IMR-90 (cell line): ENCODE measurements around the gene SCFD1. TPM values are rescaled to one million over a fixed set of nuclear protein-coding genes. Genes with fewer than 3 reads are reported as not detected.

Experiments used
- ATAC-seq: fragments of 200-7000 bp; cut with Tn5 transposase; 2 replicates; pipeline ENCODE4 v1.9.1; 2020; ENCODE audit warnings: low read depth, mild to moderate bottlenecking, moderate library complexity
- BruUV-seq: library from RNA; stranded (reverse); fragments of 400-500 nt; replicated peaks from 2 replicates; lab custom pipeline; 2021; lab: Mats Ljungman, UMichigan
- CTCF ChIA-PET: fragments of 300-600 bp; formaldehyde crosslinking; extraction: SDS; loops from one replicate; lab custom pipeline; 2021; ENCODE audit warnings: antibody characterized with exemption; lab: Yijun Ruan, JAX
- POLR2A ChIA-PET: fragments of 300-600 bp; sonication (Branson Sonifier 250); formaldehyde crosslinking; loops from one replicate; lab custom pipeline; 2022; ENCODE audit warnings: antibody characterized with exemption; ENCODE audit not compliant: unreplicated experiment; lab: Charles Lee
- DNase-seq: peaks from one replicate; pipeline ENCODE4 v3.0.0; 2013
- H2AFZ ChIP-seq: replicated peaks from 2 replicates; pipeline ENCODE3; 2013; ENCODE audit warnings: low read length, mild to moderate bottlenecking; ENCODE audit not compliant: poor library complexity
- H2AK5ac ChIP-seq: 2 replicates; pipeline ENCODE4 v1.6.1; 2013; ENCODE audit warnings: low read depth, low read length, inconsistent platforms
- H2AK9ac ChIP-seq: replicated peaks from 2 replicates; pipeline ENCODE3; 2013; ENCODE audit warnings: mild to moderate bottlenecking, low read depth, low read length, moderate library complexity; ENCODE audit not compliant: poor library complexity
- H2BK120ac ChIP-seq: 2 replicates; pipeline ENCODE4 v1.6.1; 2013; ENCODE audit warnings: low read depth, low read length, inconsistent platforms
- H2BK15ac ChIP-seq: 3 replicates; pipeline ENCODE4 v1.6.1; 2013; ENCODE audit warnings: low read depth, low read length, inconsistent platforms
- H2BK20ac ChIP-seq: 2 replicates; pipeline ENCODE4 v1.6.1; 2013; ENCODE audit warnings: low read depth, mild to moderate bottlenecking, inconsistent platforms, low read length, moderate library complexity
- H2BK5ac ChIP-seq: 2 replicates; pipeline ENCODE4 v1.6.1; 2013; ENCODE audit warnings: mild to moderate bottlenecking, low read depth, low read length, inconsistent platforms; ENCODE audit not compliant: poor library complexity, severe bottlenecking
- H3K14ac ChIP-seq: replicated peaks from 2 replicates; pipeline ENCODE4 v1.6.1; 2013; ENCODE audit warnings: low read depth, low read length, inconsistent platforms
- H3K18ac ChIP-seq: 2 replicates; pipeline ENCODE4 v1.6.1; 2013; ENCODE audit warnings: low read depth, low read length, control low read depth
- H3K23ac ChIP-seq: 2 replicates; pipeline ENCODE4 v1.6.1; 2013; ENCODE audit warnings: low read depth, low read length, inconsistent platforms
- H3K27ac ChIP-seq: 2 replicates; pipeline ENCODE4 v1.5.1; 2013; ENCODE audit warnings: mild to moderate bottlenecking, control low read depth, low read length; ENCODE audit not compliant: insufficient read depth
- H3K27me3 ChIP-seq: 2 replicates; pipeline ENCODE4 v1.6.1; 2013; ENCODE audit warnings: low read length; ENCODE audit not compliant: control insufficient read depth, insufficient read depth
- H3K36me3 ChIP-seq: 2 replicates; pipeline ENCODE4 v1.6.1; 2013; ENCODE audit warnings: low read length, mixed read lengths; ENCODE audit not compliant: control insufficient read depth, insufficient read depth
- H3K4ac ChIP-seq: 2 replicates; pipeline ENCODE4 v1.6.1; 2013; ENCODE audit warnings: low read depth, low read length, inconsistent platforms
- H3K4me1 ChIP-seq: 2 replicates; pipeline ENCODE4 v1.6.1; 2013; ENCODE audit warnings: low read length, mixed read lengths; ENCODE audit not compliant: control insufficient read depth, insufficient read depth
- H3K4me2 ChIP-seq: 2 replicates; pipeline ENCODE4 v1.6.1; 2013; ENCODE audit warnings: low read depth, mild to moderate bottlenecking, control low read depth, low read length, moderate library complexity
- H3K4me3 ChIP-seq: 2 replicates; pipeline ENCODE4 v1.5.1; 2013; ENCODE audit warnings: low read depth, mild to moderate bottlenecking, control low read depth, low read length, moderate library complexity; ENCODE audit not compliant: insufficient read depth
- H3K56ac ChIP-seq: 2 replicates; pipeline ENCODE4 v1.6.1; 2013; ENCODE audit warnings: low read length, inconsistent platforms; ENCODE audit not compliant: insufficient read depth; ENCODE audit errors: extremely low read depth
- H3K79me1 ChIP-seq, 2 experiments: 2 replicates each; pipeline ENCODE4 v1.6.1; 2013; ENCODE audit warnings: low read length in 2 of 2, inconsistent platforms in 1 of 2, low read depth in 1 of 2
- H3K9ac ChIP-seq: 2 replicates; pipeline ENCODE4 v1.6.1; 2013; ENCODE audit warnings: low read depth, low read length, control low read depth
- H3K9me1 ChIP-seq: 2 replicates; pipeline ENCODE4 v1.6.1; 2013; ENCODE audit warnings: low read length, inconsistent platforms; ENCODE audit not compliant: insufficient read depth
- H3K9me3 ChIP-seq: 2 replicates; pipeline ENCODE4 v1.6.1; 2013; ENCODE audit warnings: low read length; ENCODE audit not compliant: control insufficient read depth, insufficient read depth
- H4K20me1 ChIP-seq: 2 replicates; pipeline ENCODE4 v1.6.1; 2013; ENCODE audit warnings: low read length, inconsistent platforms; ENCODE audit not compliant: insufficient read depth
- H4K5ac ChIP-seq: 2 replicates; pipeline ENCODE4 v1.6.1; 2013; ENCODE audit warnings: mild to moderate bottlenecking, low read depth, low read length, control low read depth
- H4K8ac ChIP-seq, 2 experiments: 2 replicates each; pipeline ENCODE4 v1.6.1; 2013; ENCODE audit warnings: low read depth in 2 of 2, low read length in 2 of 2, control low read depth in 1 of 2, inconsistent platforms in 1 of 2
- H4K91ac ChIP-seq: 2 replicates; pipeline ENCODE4 v1.6.1; 2013; ENCODE audit warnings: low read depth, low read length, inconsistent platforms; ENCODE audit not compliant: insufficient read depth
- BHLHE40 ChIP-seq: fragments of 150-350 bp; IDR thresholded peaks from 2 replicates; pipeline ENCODE4 v1.6.1; 2016; ENCODE audit warnings: mild to moderate bottlenecking, low read depth, low read length
- CEBPB ChIP-seq: IDR thresholded peaks from 2 replicates; pipeline ENCODE4 v1.6.1; 2012; ENCODE audit warnings: low read depth, low read length, improper control_type of control experiment
- CHD1 ChIP-seq: IDR thresholded peaks from 2 replicates; pipeline ENCODE4 v1.6.1; 2012; ENCODE audit warnings: low read depth, low read length, improper control_type of control experiment
- MAFK ChIP-seq: IDR thresholded peaks from 2 replicates; pipeline ENCODE4 v1.6.1; 2012; ENCODE audit warnings: low read depth, low read length, improper control_type of control experiment
- MXI1 ChIP-seq: IDR thresholded peaks from 2 replicates; pipeline ENCODE4 v1.6.1; 2012; ENCODE audit warnings: low read depth, mild to moderate bottlenecking, low read length, moderate library complexity, borderline replicate concordance
- NFE2L2 ChIP-seq: fragments of 150-350 bp; IDR thresholded peaks from 2 replicates; pipeline ENCODE4 v1.6.1; 2016; ENCODE audit warnings: low read depth, mild to moderate bottlenecking, low read length
- POLR2A ChIP-seq: IDR thresholded peaks from 2 replicates; pipeline ENCODE4 v1.6.1; 2012; ENCODE audit warnings: mild to moderate bottlenecking, low read depth, low read length
- RFX5 ChIP-seq: IDR thresholded peaks from 2 replicates; pipeline ENCODE4 v1.8.0; 2012; ENCODE audit warnings: low read depth, mild to moderate bottlenecking, low read length, moderate library complexity
- WGBS, 2 experiments: methylation state at CpG; one replicate each; pipeline versions ENCODE4 v1.1.5 to v1.1.7; 2013; ENCODE audit warnings: missing lambda C conversion rate in 2 of 2; ENCODE audit not compliant: insufficient read length in 1 of 2; ENCODE audit errors: extremely low coverage in 2 of 2; 5-methylcytosine and 5-hydroxymethylcytosine counted together
- dilution Hi-C: fragments of 300-500 bp; cut with HindIII; formaldehyde crosslinking; loops from one replicate; pipeline ENCODE4 v1.14.3; 2018; ENCODE audit warnings: low sequenced_read_pairs; ENCODE audit not compliant: unreplicated experiment
- in situ Hi-C: fragments of 300-500 bp; cut with MboI; formaldehyde crosslinking; loops from 3 replicates; pipeline ENCODE4 v1.14.3; 2019; ENCODE audit warnings: low sequenced_read_pairs, inconsistent platforms, mixed read lengths
- intact Hi-C: fragments of 100-400 bp; cut with micrococcal nuclease; formaldehyde crosslinking; loops from 2 replicates; pipeline ENCODE4 v1.10.0; 2022
- polyA plus RNA-seq, 3 experiments: library from polyadenylated mRNA; depleted of rRNA; stranded (reverse); fragments of >200 nt; gene quantifications; 2 replicates each; pipeline ENCODE4 v1.2.3, GENCODE V29; 2012; ENCODE audit warnings: low replicate concordance in 1 of 3
- total RNA-seq: library from RNA; depleted of rRNA; stranded (reverse); fragments of >200 nt; gene quantifications from 2 replicates; pipeline ENCODE4 v1.2.3, GENCODE V29; 2012

The SCFD1 gene
- total and polyA plus RNA-seq, 2 of the 4 experiments (the other 2 are of a cell fraction) = 51.4 to 74.0 TPM

GRCh38 chr14:30657050-30657449 lies 34.9 kb downstream of the SCFD1 start:
- H3K36me3 ChIP-seq = peaks cover 32% of the 10 kb centered on the region
- no peak for ATAC-seq
- no CpG with 5 or more reads among the region's 2 CpGs for WGBS, 2 experiments

More at GRCh38 chr14:30657050-30657449, 34.9 kb downstream of the SCFD1 start:
- no peak overlapping the region for H3K14ac ChIP-seq
- H3K4ac ChIP-seq = no peak overlapping the region
- in situ Hi-C loops = loop anchor here (10.0 kb wide), 1 partner anchor 248 kb away; no protein-coding TSS in a partner anchor
- H2BK20ac ChIP-seq = no peak overlapping the region
- no peak overlapping the region for H3K9ac ChIP-seq
- ChIA-PET POLR2A (no interaction called here), CTCF (interaction anchor here (0.7 kb wide), 1 partner anchor 123 kb away, joined by 3 read pairs; no protein-coding TSS in a partner anchor)
- BruUV-seq = no TSS peak
- H3K9me1 ChIP-seq = no peaks in the 10 kb centered on the region; the same call in none of the 2 replicates
- no peak overlapping the region for H2BK120ac ChIP-seq
- peaks cover 11 to 22% of the 10 kb centered on the region in 2 experiments; a peak in 3 of 4 replicates for H3K79me1 ChIP-seq
- H3K18ac ChIP-seq = no peak overlapping the region
- no peak overlapping the region for H3K4me2 ChIP-seq
- H2AK5ac ChIP-seq = no peak overlapping the region
- H4K8ac ChIP-seq = no peak overlapping the region
- no peak overlapping the region for H3K56ac ChIP-seq
- dilution Hi-C loops = no loop called here
- H3K4me3 ChIP-seq = no peak overlapping the region
- H2AK9ac ChIP-seq = no peak overlapping the region
- DNase-seq = no peak
- no peak overlapping the region for H2AFZ ChIP-seq
- no peak overlapping the region for H3K23ac ChIP-seq
- no peak overlapping the region for H4K91ac ChIP-seq
- no peak overlapping the region for H2BK5ac ChIP-seq
- peaks cover 5% of the 10 kb centered on the region; the same call in 1 of the 2 replicates for H4K20me1 ChIP-seq
- H2BK15ac ChIP-seq = no peak overlapping the region
- TF ChIP-seq MXI1 (no peak), BHLHE40 (no peak), NFE2L2 (no peak), CEBPB (no peak), MAFK (no peak), POLR2A (no peak), CHD1 (no peak), RFX5 (no peak)
- no peak overlapping the region for H3K27ac ChIP-seq
- peaks cover 2% of the 10 kb centered on the region; the same call in 1 of the 2 replicates for H3K4me1 ChIP-seq
- intact Hi-C loops = loop anchor here (2.0 kb wide), 1 partner anchor 250 kb away; no protein-coding TSS in a partner anchor
- H4K5ac ChIP-seq = no peak overlapping the region
- no peaks in the 10 kb centered on the region for H3K27me3 ChIP-seq
- H3K9me3 ChIP-seq = no peaks in the 10 kb centered on the region
